Pancreas (tissue), 10 donors: ENCODE results near the gene QRSL1. TPM values are rescaled to one million over a fixed set of nuclear protein-coding genes. Genes with fewer than 3 reads are reported as not detected.

Experiments used
- ATAC-seq, 4 donors: fragments of 200-7000 bp; cut with Tn5 transposase; one replicate each; pipeline versions ENCODE4 v1.8.0 to v1.9.1; 2020; ENCODE audit warnings: mild to moderate bottlenecking in 4 of 4, moderate library complexity in 4 of 4
- DNase-seq, 6 donors: peaks; one replicate each; pipeline ENCODE4 v3.0.0-alpha.2; 2020
- FAIRE-seq: peaks from 2 replicates; lab custom pipeline; 2012; peaks lifted over from hg19 to GRCh38; lab: Jason Lieb, UNC
- H3K27ac ChIP-seq, 4 donors: fragments of 200-600 bp; sonication (generic); 1 replicate in 3 of 4; 2 replicates in 1 of 4; pipeline versions ENCODE4 v1.5.0 to v1.8.0; 2020
- H3K27me3 ChIP-seq, 4 donors: fragments of 200-600 bp; one replicate each; pipeline ENCODE4 v1.8.0; 2021
- H3K36me3 ChIP-seq, 3 donors: fragments of 200-600 bp; sonication (generic) in 1 of 3; one replicate each; pipeline versions ENCODE4 v1.5.0 to v1.8.0; 2020 to 2021
- H3K4me1 ChIP-seq, 3 donors: fragments of 200-600 bp; one replicate each; pipeline ENCODE4 v1.8.0; 2021
- H3K4me3 ChIP-seq, 4 donors: fragments of 200-600 bp; sonication (generic) in 2 of 4; one replicate each; pipeline versions ENCODE4 v1.5.0 to v1.8.0; 2020 to 2021
- H3K9me3 ChIP-seq, 4 donors: fragments of 200-600 bp; one replicate each; pipeline ENCODE4 v1.8.0; 2021
- CTCF ChIP-seq, 4 donors: fragments of 200-600 bp; sonication (generic) in 3 of 4; IDR thresholded peaks; one replicate each; pipeline versions ENCODE4 v1.5.0 to v1.8.0; 2021; ENCODE audit warnings: antibody characterized with exemption in 4 of 4
- WGBS, 2 donors: extraction: QIAGEN DNeasy Blood & Tissue Kit; methylation state at CpG; one replicate each; pipeline ENCODE4 v1.1.7; 2013; 5-methylcytosine and 5-hydroxymethylcytosine counted together
- intact Hi-C, 3 donors: fragments of 100-400 bp; cut with DNase I; formaldehyde crosslinking; loops; one replicate each; pipeline versions ENCODE4 v1.11.1 to v1.14.2; 2022
- polyA plus RNA-seq, 2 donors: library from polyadenylated mRNA; stranded (reverse); fragments of 200-250 nt; gene quantifications; one replicate each; pipeline ENCODE4 v1.2.3, GENCODE V29; 2013
- total RNA-seq, 6 donors: library from RNA; stranded (reverse); fragmentation: NEBNext Ultra II Directional in 4 of 6; extraction: Animal tissue kit (Norgen Biotek cat#: 25700) in 4 of 6; gene quantifications; one replicate each; pipeline versions ENCODE4 v1.2.1 to v1.2.4, GENCODE V29; 2021 to 2023
- donor health status: healthy with polysubstance abuse.
- donor health status: DM: no; HTN: no; CAD: no; lungs with moderate emphysema.
- donor health status: DM: no; HTN: no; CAD: no.
- donor health status: control.
- donor health status: control.
- donor health status: Bipolar disorder and iron deficiency.
- donor health status: DM: yes; HTN: yes; CAD: no.
- donor health status: DM: no; HTN: no; CAD: no.
- donor health status: DM: no; HTN: no; CAD: no.
- donor health status: DM: yes; HTN: yes; CAD: no.

The QRSL1 gene
- total and polyA plus RNA-seq, 8 donors: 3.2 to 8.4 (median 6.2) TPM

DNA sequence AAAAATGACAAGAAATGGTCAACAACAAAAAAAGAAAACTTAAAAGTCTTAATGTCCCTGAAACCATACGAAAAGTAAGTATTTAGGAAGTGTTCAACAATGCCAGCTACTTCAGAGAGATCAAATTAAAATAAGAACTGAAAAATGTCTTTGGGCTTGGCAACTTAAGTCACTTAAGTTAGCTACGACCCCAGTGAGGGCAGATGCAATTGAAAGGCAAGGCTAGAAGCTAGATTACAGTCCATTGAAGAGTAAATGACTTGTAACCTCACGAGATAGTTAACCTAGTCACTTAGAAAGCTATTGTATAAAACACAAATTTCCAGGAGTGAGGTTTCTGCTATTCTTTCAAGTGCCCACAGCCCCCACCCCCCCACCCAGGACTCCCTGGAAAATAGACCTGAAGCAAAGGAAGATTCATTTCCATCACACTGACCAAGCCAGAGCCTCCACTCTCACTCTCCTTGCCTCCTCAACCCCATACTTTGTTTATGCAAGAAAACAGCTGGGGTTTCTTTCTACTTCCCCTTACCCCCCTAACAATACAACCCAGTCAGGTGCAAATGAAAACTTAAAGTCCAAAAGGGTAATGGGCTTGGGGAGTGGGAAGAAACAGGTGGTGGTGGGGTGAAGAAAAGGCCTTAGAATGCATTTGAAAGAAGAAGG, 14.7 kb upstream of the QRSL1 start:
- Histone ChIP-seq H3K9me3 (no peaks in the 10 kb centered on the region), H3K27me3 (no peaks in the 10 kb centered on the region), H3K4me3 (no peak overlapping the region), H3K36me3 (no peaks in the 10 kb centered on the region), H3K4me1 (no peaks in the 10 kb centered on the region), H3K27ac (no peak overlapping the region)
- intact Hi-C loops: no loop called here
- DNase-seq (no peak), ATAC-seq (no peak), FAIRE-seq (no peak)
- no peak for TF ChIP-seq CTCF (IDR thresholded peaks at IDR 0.05)
- WGBS, 2 donors: 87 to 89% methylated on average over 3 of the region's 3 CpGs

- intact Hi-C loops: no loop called here
- H3K27ac ChIP-seq: no peak overlapping the region
- no peak for ATAC-seq
- TF ChIP-seq CTCF (IDR thresholded peaks at IDR 0.05): no peak
- no peak for FAIRE-seq
- no peaks in the 10 kb centered on the region for H3K36me3 ChIP-seq
- no peaks in the 10 kb centered on the region for H3K27me3 ChIP-seq
- no peak for DNase-seq
- H3K4me3 ChIP-seq: no peak overlapping the region
- H3K9me3 ChIP-seq: no peaks in the 10 kb centered on the region
- H3K4me1 ChIP-seq: no peaks in the 10 kb centered on the region
Observed at GRCh38 chr6:106617302-106617701, 12.1 kb upstream of the QRSL1 start.

DNA sequence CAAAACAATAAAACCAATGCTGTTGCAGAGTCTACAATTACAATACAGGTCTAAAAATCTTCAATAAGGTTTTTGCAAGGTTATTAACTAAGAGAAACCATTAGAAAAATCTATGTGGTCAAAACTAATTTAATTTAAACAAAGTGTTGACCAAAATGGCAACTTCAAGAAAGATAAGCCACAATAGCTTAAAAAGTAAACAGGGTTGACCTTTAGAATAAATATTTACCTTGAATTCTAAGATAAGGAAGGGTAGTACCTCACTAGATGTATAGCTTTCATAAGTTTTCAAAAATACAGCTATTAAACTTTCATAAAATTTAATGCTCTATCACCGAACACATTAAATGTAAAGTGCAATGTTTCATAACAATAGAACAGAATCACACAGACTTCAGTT, 11.5 kb upstream of the QRSL1 start:
- H3K27ac ChIP-seq: no peak overlapping the region
- H3K9me3 ChIP-seq: no peaks in the 10 kb centered on the region
- 92 to 95% methylated on average over 1 of the region's 1 CpG for WGBS, 2 donors
- H3K4me1 ChIP-seq: no peaks in the 10 kb centered on the region
- ATAC-seq: no peak
- DNase-seq: no peak
- no peak for FAIRE-seq
- no peak for TF ChIP-seq CTCF (IDR thresholded peaks at IDR 0.05)
- H3K4me3 ChIP-seq: no peak overlapping the region
- no peaks in the 10 kb centered on the region for H3K36me3 ChIP-seq
- no peaks in the 10 kb centered on the region for H3K27me3 ChIP-seq
- intact Hi-C loops: no loop called here

- Histone ChIP-seq H3K36me3 (no peaks in the 10 kb centered on the region), H3K4me3 (no peak overlapping the region), H3K27me3 (no peaks in the 10 kb centered on the region), H3K27ac (no peak overlapping the region), H3K9me3 (no peaks in the 10 kb centered on the region), H3K4me1 (no peaks in the 10 kb centered on the region)
- no peak for DNase-seq
- FAIRE-seq: no peak
- TF ChIP-seq CTCF (IDR thresholded peaks at IDR 0.05): no peak
- ATAC-seq: no peak
- WGBS, 2 donors: 54 to 67% methylated on average over 3 of the region's 3 CpGs
- intact Hi-C loops: no loop called here
Observed at GRCh38 chr6:106618324-106618723, 11.1 kb upstream of the QRSL1 start.

DNA sequence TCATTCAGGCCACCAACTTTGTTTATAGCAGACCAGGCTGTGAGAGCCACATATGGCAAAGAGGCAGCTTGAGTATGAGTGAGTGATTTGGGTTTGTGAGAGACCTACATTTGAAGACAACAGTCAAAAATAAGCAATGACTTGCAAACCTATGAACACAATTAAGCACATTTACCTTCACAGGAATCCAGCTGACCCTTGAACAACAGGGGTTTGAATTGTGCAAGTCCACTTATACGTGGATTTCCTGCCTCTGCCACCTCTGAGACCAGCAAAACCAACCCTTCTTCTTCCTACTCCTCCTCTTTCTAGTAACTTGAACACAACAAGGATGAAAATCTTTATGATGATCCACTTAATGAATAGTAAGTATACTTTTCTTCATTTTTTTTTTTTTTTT, 10.2 kb upstream of the QRSL1 start:
- TF ChIP-seq CTCF (IDR thresholded peaks at IDR 0.05): no peak
- DNase-seq: no peak
- intact Hi-C loops: no loop called here
- 80 to 90% methylated on average over 1 of the region's 1 CpG for WGBS, 2 donors
- Histone ChIP-seq H3K4me3 (no peak overlapping the region), H3K9me3 (no peaks in the 10 kb centered on the region), H3K4me1 (no peaks in the 10 kb centered on the region), H3K36me3 (no peaks in the 10 kb centered on the region), H3K27me3 (no peaks in the 10 kb centered on the region), H3K27ac (no peak overlapping the region)
- no peak for FAIRE-seq
- no peak for ATAC-seq
